Stimulated activated naive CD4-positive, alpha-beta T cell (primary cell): Measurements from ENCODE around the gene DYNC1I2.
"Not testable (repeated sequence)": the region's sequence is repeated elsewhere in the genome, so short reads cannot be mapped to it uniquely, and the experiment has no call there.

Source experiments
- DNase-seq, 6 experiments: peaks; one replicate each; lab custom pipeline; 2025; lab: John Stamatoyannopoulos, UW

DYNC1I2 gene

GRCh38 chr2:171774581-171774980 is 87.3 kb downstream of the DYNC1I2 start:
- not testable (repeated sequence) for DNase-seq

- DNase-seq, result no peak
Measured at GRCh38 chr2:171778515-171778914, 91.2 kb downstream of the DYNC1I2 start.

GRCh38 chr2:171785450-171785849 is 98.2 kb downstream of the DYNC1I2 start:
- DNase-seq, result no peak

GRCh38 chr2:171787333-171788072 is 100.2 kb downstream of the DYNC1I2 start:
- DNase-seq, result no peak

GRCh38 chr2:171788316-171788993 is 101.2 kb downstream of the DYNC1I2 start:
- DNase-seq, result no peak

- DNase-seq, result no peak
Measured at GRCh38 chr2:171789956-171790355, 102.7 kb downstream of the DYNC1I2 start.

GRCh38 chr2:171791361-171791760 is 104.1 kb downstream of the DYNC1I2 start:
- no peak for DNase-seq

GRCh38 chr2:171792157-171792556 is 104.9 kb downstream of the DYNC1I2 start:
- DNase-seq, result no peak

GRCh38 chr2:171792886-171793580 is 105.8 kb downstream of the DYNC1I2 start:
- no peak for DNase-seq

GRCh38 chr2:171793691-171794678 is 106.7 kb downstream of the DYNC1I2 start:
- DNase-seq, result no peak

GRCh38 chr2:171794918-171795317 is 107.6 kb downstream of the DYNC1I2 start:
- no peak for DNase-seq
